TTC549 (cell line): ENCODE measurements around the gene PON1.

Experiments
- FAIRE-seq: peaks from 2 replicates; lab custom pipeline; 2012; peaks lifted over from hg19 to GRCh38; lab: Jason Lieb, UNC

PON1 gene

GRCh38 chr7:95317546-95317945 lies 6.8 kb downstream of the PON1 start:
- FAIRE-seq: no peak

- no peak for FAIRE-seq
Measured at GRCh38 chr7:95316588-95316987, 7.7 kb downstream of the PON1 start.

- no peak for FAIRE-seq
Measured at GRCh38 chr7:95312561-95312960, 11.8 kb downstream of the PON1 start.

GRCh38 chr7:95311389-95311788 lies 12.9 kb downstream of the PON1 start:
- FAIRE-seq: no peak

- FAIRE-seq: no peak
Measured at GRCh38 chr7:95309951-95310350, 14.4 kb downstream of the PON1 start.

GRCh38 chr7:95304990-95305389 lies 19.3 kb downstream of the PON1 start:
- FAIRE-seq: no peak

- no peak for FAIRE-seq
Measured at GRCh38 chr7:95303013-95303905, 21.1 kb downstream of the PON1 start.

- FAIRE-seq: no peak
Measured at GRCh38 chr7:95298091-95298490, 26.2 kb downstream of the PON1 start.

- FAIRE-seq: no peak
Measured at GRCh38 chr7:95297041-95297440, 27.3 kb downstream of the PON1 start.

GRCh38 chr7:95296456-95296855 lies 27.9 kb downstream of the PON1 start:
- FAIRE-seq: no peak

- no peak for FAIRE-seq
Measured at GRCh38 chr7:95295397-95295796, 28.9 kb downstream of the PON1 start.

- no peak for FAIRE-seq
Measured at GRCh38 chr7:95290166-95290830, 34.0 kb downstream of the PON1 start.

- no peak for FAIRE-seq
Measured at GRCh38 chr7:95286096-95286495, 38.2 kb downstream of the PON1 start.

GRCh38 chr7:95279417-95279816 lies 44.9 kb downstream of the PON1 start:
- no peak for FAIRE-seq

- FAIRE-seq: no peak
Measured at GRCh38 chr7:95276114-95276513, 48.2 kb downstream of the PON1 start.

GRCh38 chr7:95269640-95270039 lies 54.7 kb downstream of the PON1 start:
- no peak for FAIRE-seq

- no peak for FAIRE-seq
Measured at GRCh38 chr7:95267754-95268153, 56.6 kb downstream of the PON1 start.

GRCh38 chr7:95265634-95266033 lies 58.7 kb downstream of the PON1 start:
- FAIRE-seq: no peak

- no peak for FAIRE-seq
Measured at GRCh38 chr7:95264363-95264891, 59.9 kb downstream of the PON1 start.

- FAIRE-seq: no peak
Measured at GRCh38 chr7:95263785-95264362, 60.5 kb downstream of the PON1 start.

GRCh38 chr7:95262875-95263274 lies 61.5 kb downstream of the PON1 start:
- FAIRE-seq: no peak

GRCh38 chr7:95261895-95262415 lies 62.4 kb downstream of the PON1 start:
- FAIRE-seq: no peak

GRCh38 chr7:95255691-95256090 lies 68.6 kb downstream of the PON1 start:
- no peak for FAIRE-seq
